ACHN (cell line): Measurements from ENCODE around the gene FCRL2.
"Not testable (repeated sequence)": the region's sequence is repeated elsewhere in the genome, so short reads cannot be mapped to it uniquely, and the experiment has no call there.

Experiments used
- DNase-seq: peaks from one replicate; pipeline ENCODE4 v3.0.0-alpha.2; 2015
- in situ Hi-C: cut with HindIII; loops from 2 replicates; pipeline ENCODE4 v1.10.0; 2017; ENCODE audit warnings: low sequenced_read_pairs, low pct_ligation_motif_present, low pct_unique_long_range_greater_than_20kb

The FCRL2 gene

GRCh38 chr1:157766792-157767191 lies 10.1 kb downstream of the FCRL2 start:
- in situ Hi-C loops = no loop called here
- no peak for DNase-seq

DNA sequence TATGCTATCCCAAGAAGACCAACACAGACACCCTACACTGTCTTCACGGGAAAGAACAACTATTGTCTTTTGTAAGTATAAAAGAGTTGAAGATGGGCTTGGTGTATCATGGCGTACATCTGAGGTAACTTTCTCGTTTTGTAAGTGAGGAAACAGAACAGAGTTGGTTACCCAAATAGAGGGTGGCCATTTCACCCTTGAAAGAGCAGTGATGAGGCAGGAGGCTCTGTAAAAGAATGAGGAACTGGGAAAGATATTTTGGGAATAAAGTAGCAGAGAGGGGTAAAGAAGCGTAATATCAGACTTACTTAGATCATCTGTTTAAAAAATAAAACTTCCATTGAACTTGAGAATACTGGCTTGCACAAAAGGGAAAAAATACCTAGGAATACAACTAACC lies 18.9 kb downstream of the FCRL2 start:
- no peak for DNase-seq
- in situ Hi-C loops = no loop called here

GRCh38 chr1:157753611-157754010 lies 23.3 kb downstream of the FCRL2 start:
- in situ Hi-C loops = no loop called here
- DNase-seq = no peak

DNA sequence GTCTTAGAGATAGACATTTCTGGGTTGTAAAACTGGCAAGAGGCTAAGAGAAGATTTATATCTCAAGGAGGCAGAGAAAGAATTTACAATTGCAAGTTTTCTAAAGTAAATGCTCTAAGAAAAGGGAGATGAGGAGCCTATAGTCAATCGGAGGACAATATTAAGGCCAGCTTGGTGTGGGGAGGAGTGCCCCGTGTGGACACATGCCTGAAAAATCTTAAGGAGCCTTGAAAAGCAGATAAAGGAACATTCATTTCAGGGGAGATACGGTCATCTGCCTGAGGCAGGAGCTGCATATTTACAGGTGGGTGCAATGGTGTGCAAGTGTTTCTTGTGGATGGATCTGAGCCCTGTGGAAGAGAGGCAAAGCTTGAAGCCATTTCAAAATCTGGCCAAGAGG lies 25.6 kb downstream of the FCRL2 start:
- in situ Hi-C loops = no loop called here
- DNase-seq = no peak

DNA sequence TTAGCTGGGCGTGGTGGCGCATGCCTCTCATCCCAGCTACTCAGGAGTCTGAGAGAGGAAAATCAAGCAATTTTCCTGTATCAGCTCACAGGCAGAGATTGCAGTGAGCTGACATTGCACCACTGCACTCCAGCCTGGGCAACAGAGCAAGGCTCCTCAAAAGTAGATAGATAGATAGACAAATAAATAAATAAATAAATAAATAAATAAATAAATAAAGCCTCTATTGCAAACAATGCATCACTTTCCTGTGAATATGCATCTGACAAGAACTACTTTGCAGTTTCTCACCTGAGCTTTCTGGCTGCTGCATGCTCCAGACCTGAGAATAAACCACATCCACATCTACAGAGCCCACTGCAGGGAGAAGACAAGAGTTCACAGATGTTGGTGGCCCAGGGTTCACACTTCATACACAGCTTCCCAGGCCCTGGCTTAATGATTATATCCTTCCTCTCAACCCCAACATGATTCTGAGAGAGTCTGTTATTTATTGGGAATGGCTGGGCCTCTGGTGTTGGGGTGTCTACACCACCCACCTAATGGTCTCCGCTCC lies 28.6 kb downstream of the FCRL2 start:
- DNase-seq = no peak
- in situ Hi-C loops = no loop called here

GRCh38 chr1:157739229-157739901 lies 37.6 kb downstream of the FCRL2 start:
- DNase-seq = no peak
- in situ Hi-C loops = no loop called here

DNA sequence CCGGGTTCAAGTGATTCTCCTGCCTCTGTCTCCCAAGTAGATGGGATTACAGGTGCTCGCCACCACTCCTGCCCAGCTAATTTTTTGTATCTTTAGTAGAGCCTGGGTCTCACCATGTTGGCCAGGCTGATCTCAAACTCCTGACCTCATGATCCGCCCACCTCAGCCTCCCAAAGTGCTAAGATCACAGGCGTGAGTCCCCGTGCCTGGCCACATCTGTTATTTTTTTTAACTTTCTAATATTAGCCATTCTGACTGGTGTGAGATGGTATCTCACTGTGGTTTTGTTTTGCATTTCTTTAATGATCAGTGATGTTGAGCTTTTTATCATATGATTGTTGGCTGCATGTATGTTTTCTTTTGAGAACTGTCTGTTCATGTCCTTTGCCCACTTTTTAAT lies 40.9 kb downstream of the FCRL2 start:
- DNase-seq, in situ Hi-C loops: not testable (repeated sequence)

DNA sequence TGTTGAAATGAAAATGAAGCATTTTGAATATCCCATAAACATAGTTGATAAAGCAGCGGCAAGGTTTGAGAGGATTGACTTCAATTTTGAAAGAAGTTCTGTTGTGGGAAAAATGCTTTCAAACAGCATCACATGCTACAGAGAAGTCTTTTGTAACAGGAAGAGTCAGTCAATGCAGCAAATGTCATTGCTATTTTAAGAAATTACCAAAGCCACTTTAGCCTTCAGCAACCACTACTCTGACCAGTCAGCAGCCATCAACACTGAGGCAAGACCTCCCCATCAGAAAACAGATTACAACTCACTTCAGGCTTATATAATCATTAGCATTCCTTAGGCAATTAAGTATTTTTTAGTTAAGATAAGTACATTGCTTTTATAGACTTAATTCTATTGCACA lies 42.6 kb downstream of the FCRL2 start:
- in situ Hi-C loops = no loop called here
- DNase-seq = no peak

GRCh38 chr1:157732755-157733154 lies 44.2 kb downstream of the FCRL2 start:
- in situ Hi-C loops = no loop called here
- no peak for DNase-seq

- no peak for DNase-seq
- in situ Hi-C loops = no loop called here
Observed at GRCh38 chr1:157725221-157725577, 51.7 kb downstream of the FCRL2 start.

DNA sequence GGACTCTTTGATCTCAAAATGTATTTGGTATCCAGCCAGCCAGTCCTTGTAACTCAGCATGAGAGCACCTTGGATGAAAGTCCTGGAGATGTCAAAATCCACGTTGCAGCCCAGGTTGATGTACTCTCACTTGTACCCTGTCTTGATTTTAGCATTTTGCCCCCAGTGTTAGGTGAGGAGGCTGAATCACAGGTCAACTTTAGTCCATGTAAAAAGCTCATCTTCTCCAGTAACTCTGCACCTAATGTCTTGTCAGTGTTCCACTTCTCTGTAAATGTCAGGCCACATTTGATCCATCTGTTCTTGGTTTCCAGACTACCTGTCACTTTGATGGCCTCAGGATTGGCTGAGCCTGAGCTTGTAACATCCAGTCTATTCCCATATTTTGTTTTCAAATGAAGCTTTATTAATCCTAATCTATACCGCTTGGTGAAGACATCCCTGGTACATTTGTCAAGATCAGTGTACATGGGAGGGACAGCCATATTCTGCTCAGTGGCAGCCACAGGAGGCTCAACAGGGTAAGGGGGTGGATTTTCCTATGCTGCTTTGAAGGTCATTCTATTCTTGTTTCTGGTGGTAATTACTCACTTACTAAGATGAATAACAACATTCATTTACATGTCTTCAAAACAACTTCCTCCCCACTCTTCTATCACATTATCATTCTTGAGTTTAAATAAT lies 52.3 kb downstream of the FCRL2 start:
- no peak for DNase-seq
- in situ Hi-C loops = no loop called here

GRCh38 chr1:157723157-157723556 lies 53.8 kb downstream of the FCRL2 start:
- no peak for DNase-seq
- in situ Hi-C loops = no loop called here

GRCh38 chr1:157721985-157722384 lies 54.9 kb downstream of the FCRL2 start:
- DNase-seq = no peak
- in situ Hi-C loops = no loop called here

GRCh38 chr1:157715736-157716135 lies 61.2 kb downstream of the FCRL2 start:
- DNase-seq = no peak
- in situ Hi-C loops = no loop called here

- DNase-seq = no peak
- in situ Hi-C loops = no loop called here
Observed at GRCh38 chr1:157711802-157712201, 65.1 kb downstream of the FCRL2 start.

GRCh38 chr1:157704878-157705277 lies 72.1 kb downstream of the FCRL2 start:
- in situ Hi-C loops = no loop called here
- no peak for DNase-seq

- in situ Hi-C loops = no loop called here
- DNase-seq = no peak
Observed at GRCh38 chr1:157703981-157704380, 73.0 kb downstream of the FCRL2 start.

DNA sequence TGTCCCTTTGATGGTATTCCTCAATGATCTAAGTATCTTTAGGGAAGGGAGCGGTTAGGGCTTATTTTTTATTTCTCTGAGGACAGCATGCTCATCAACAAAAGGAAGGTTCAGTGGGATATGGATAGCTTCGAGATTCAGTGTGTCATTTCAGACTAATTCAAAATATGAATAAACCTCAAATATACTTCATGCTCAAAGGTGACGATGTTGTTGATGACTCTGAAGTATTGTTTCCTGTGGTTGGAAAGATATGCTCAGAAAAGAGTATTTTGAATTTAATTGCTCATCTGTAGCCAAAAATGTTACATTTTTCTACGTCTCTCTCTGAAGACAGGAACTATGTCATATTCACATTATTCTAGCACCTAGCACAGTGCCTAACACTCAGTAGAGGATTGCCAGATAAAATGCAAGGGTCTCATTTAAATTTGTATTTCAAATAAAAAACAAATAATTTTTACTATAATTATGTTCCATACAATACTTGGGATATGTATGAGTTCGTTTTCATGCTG lies 74.6 kb downstream of the FCRL2 start:
- in situ Hi-C loops = no loop called here
- no peak for DNase-seq

DNA sequence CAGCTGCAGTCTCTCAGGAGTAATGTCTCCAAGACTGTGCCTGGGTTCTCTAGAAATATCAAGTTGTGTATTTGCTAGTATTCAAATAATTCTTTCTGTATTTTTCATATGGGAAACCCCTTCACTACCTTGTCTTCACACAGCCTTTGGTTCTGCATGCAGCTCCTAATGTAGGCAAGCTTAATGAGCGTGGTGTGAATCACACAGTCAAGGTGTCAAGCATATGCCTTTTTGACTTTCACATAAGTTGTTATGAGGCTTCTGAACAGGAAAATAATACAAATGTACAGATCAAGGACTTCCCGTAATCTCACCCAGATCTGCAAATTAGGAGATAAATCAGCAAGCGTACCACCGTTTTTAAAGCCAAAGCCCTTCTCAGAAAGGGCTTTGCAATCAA lies 76.2 kb downstream of the FCRL2 start, which contains the start of gene FCRL3:
Gene FCRL3, minus strand, starts transcription at position 38 of the 400 bp plus-strand sequence. CDS start 280 bp downstream, outside the sequence.
- in situ Hi-C loops = no loop called here
- no peak for DNase-seq

- in situ Hi-C loops = no loop called here
- DNase-seq = no peak
Observed at GRCh38 chr1:157700305-157700704, 76.6 kb downstream of the FCRL2 start.
